Peyer's patch (tissue), 4 donors: Measurements from ENCODE around the gene SCP2.

ENCODE experiments used
- POLR2A ChIP-seq, 2 donors: fragments of 450-650 bp; IDR thresholded peaks; one replicate each; pipeline ENCODE4 v1.5.1; 2017; ENCODE audit warnings: antibody characterized with exemption in 2 of 2, mild to moderate bottlenecking in 2 of 2, moderate library complexity in 2 of 2
- TF ChIP-seq, protein P1 (sequence below), 6 experiments: fragments of 450-650 bp in 4 of 6; fragments of 200-600 bp in 2 of 6; sonication (generic) in 1 of 6; IDR thresholded peaks; one replicate each; pipeline ENCODE4 v1.5.1; 2017 to 2019; ENCODE audit warnings: antibody characterized with exemption in 6 of 6, mild to moderate bottlenecking in 3 of 6, moderate library complexity in 1 of 6

DNA sequence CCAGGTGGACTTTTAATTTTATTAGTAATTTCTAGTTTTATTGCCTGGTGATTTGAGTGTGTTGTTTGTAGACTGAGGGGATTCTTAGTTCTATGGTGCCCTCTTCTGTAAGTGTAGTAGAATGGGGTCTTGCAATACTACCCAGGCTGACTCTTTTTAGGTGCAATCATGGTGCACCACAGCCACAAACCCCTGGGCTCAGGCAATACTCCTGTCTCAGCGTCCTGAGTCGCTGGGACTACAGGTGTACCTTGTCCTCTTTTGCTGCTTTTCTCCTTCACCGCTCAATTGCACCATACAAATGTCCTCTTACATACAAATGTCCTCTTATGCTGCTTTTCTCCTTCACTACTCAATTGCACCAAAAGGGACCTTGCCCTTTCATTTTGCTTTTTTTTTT, 43.1 kb downstream of the SCP2 start:
- TF ChIP-seq POLR2A (IDR thresholded peaks at IDR 0.05), result no peak
- TF ChIP-seq, protein P1, sequence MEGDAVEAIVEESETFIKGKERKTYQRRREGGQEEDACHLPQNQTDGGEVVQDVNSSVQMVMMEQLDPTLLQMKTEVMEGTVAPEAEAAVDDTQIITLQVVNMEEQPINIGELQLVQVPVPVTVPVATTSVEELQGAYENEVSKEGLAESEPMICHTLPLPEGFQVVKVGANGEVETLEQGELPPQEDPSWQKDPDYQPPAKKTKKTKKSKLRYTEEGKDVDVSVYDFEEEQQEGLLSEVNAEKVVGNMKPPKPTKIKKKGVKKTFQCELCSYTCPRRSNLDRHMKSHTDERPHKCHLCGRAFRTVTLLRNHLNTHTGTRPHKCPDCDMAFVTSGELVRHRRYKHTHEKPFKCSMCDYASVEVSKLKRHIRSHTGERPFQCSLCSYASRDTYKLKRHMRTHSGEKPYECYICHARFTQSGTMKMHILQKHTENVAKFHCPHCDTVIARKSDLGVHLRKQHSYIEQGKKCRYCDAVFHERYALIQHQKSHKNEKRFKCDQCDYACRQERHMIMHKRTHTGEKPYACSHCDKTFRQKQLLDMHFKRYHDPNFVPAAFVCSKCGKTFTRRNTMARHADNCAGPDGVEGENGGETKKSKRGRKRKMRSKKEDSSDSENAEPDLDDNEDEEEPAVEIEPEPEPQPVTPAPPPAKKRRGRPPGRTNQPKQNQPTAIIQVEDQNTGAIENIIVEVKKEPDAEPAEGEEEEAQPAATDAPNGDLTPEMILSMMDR (IDR thresholded peaks at IDR 0.05), result peak in 2 of 6 experiments; percentile 8 to 17
